HG03520 (cell line): ENCODE results near the gene BABAM2.
A peak's percentile ranks its signal among the peaks of the same experiment; 100 is the strongest.
"Not testable (repeated sequence)": the region's sequence is repeated elsewhere in the genome, so short reads cannot be mapped to it uniquely, and the experiment has no call there.

Experiments used
- ATAC-seq: cut with Tn5 transposase; IDR thresholded peaks from one replicate; pipeline ENCODE4 v1.9.1; 2021; ENCODE audit warnings: mild to moderate bottlenecking, moderate library complexity; ENCODE audit not compliant: unreplicated experiment

BABAM2 gene

DNA sequence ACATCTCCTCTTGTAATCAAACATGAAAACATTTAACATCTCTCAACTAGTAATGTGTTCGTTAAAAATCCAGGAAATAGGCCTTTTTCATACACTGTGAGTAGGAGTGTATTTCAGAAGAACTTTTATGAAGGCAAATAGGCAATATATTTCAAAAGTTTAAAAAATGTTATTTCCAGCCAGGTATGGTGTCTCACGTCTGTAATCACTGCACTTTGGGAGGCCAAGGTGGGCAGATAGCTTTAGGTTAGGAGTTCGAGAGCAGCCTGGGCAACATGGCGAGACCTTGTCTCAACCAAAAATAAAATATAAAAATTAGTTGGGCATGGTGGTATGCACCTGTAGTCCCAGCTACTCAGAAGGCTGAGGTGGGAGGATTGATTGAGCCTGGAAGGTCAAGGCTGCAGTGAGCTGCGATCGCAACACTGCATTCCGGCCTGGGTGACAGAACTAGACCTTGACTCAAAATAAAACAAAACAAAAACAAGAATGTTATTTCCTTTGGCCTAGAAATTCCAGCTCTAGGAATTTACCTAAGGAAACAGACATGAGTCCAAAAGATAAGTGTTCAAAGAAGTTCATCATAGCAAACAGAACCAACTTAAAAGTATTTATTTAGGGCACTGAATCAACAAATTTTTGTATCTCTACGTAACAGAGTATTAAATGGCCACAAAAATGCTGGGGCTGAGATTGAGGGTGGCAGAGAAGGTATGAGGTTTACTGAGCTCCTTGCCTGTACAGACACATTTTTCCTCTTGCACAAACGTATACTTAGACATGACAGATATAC lies 15.2 kb upstream of the BABAM2 start:
- ATAC-seq = no peak

DNA sequence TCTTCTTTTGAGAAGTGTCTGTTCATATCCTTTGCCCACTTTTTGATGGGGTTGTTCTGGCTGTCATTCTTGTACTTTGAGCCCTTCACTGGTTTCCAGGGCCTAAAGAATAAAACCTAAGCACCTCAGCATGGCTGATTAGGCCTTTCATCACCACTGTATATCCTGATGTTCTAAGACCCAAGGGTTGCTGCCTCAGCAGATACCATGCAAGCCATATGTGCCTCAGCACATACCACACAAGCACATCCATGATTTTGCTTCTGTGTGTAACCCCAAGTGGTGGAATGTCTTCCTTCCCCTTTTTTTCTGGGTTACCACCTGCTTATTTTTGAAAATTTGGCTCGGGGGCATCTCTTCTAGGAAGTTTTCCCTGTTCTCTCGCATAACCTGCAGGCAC lies 11.7 kb upstream of the BABAM2 start:
- no peak for ATAC-seq

DNA sequence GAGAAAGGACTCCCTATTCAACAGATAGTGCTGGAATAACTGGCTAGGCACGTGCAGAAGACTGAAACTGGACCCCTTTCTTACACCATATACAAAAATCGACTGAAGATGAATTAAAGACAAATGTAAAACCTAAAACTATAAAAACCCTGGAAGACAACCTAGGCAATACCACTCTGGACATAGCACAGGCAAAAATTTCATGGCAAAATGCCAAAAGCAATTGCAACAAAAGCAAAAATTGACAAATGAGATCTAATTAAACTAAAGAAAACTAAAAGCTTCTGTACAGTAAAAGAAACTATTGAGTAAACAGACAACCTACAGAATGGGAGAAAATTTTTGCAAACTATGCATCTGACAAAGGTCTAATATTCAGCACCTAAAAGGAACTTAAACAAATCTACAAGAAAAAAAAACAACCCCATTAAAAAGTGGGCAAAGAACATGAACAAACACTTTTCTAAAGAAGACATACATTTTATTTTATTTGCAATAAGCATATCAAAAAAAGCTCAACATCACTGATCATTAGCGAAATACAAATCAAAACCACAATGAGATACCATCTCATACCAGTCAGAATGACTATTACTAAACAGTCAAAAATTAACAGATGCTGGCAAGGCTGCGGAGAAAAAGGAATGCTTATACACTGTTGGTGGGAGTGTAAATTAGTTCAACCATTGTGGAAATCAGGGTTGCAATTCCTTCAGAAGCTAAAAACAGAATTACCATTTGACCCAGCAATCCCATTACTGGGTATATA lies 8.5 kb upstream of the BABAM2 start:
- not testable (repeated sequence) for ATAC-seq

DNA sequence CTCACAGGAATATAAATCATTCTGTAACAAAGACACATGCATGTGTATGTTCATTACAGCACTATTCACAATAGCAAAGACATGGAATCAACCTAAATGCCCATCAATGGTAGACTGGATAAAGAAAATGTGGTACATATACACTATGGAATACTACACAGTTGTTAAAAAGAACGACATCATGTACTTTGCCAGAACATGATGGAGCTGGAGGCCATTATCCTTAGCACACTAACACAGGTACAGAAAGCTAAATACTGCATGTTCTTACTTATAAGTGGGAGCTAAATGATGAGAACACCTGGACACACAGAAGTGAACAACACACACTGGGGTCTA lies 8.0 kb upstream of the BABAM2 start:
- ATAC-seq = not testable (repeated sequence)

DNA sequence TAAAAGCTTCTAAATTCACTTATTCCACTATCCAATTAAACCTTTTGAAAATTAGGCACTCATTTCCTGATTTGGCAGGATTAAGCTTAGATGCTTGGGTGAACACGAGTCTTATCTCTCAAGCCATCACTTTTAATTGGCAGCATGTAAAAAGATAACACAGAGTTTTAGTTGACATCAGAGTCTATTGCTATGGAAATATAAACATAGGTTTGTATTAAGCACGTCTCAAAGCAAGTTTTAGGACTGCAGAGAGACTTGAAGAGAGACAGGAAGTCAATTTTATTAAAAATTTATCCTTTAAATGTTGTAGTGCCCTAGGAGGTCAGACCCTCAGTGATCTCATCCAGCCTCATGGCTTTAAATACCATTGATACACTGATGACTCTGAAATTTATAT lies 5.9 kb upstream of the BABAM2 start:
- ATAC-seq = no peak

DNA sequence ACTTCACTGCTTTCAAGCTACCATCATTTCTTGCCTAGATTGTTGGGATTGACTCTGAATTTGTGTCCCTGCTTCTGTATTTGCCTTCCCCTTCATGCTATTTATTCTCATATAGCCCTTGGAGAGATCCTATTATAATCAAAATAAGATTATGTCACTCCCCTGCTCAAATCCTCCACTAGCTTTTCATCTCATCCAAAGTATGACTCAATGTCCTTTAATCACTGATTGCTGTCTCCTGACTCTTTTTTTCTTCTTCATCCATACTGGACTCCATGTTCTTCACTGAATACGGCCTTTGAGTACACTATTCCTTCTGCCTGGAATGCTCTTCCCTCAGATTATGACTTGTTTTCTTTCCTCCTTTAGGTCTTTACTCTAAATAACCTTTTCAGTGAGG lies 5.3 kb upstream of the BABAM2 start:
- ATAC-seq = no peak

DNA sequence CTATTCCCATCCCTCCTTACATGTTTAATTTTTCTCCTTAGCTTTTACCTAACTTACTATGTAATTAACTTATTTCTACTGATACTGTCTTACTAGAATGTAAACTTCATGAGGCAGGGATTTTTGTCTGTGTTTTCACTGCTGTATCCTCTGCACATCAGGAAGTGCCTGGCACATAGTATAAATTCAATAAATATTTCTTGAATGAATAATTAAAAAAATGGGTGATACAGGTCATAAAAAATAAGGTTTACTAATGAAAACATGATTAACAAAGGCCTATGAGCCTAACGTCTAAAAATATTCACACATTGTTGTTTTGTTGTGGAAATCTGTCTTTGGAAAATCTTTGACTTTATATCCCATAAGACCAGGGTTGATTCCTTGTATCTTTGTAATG lies 4.9 kb upstream of the BABAM2 start:
- ATAC-seq = no peak

DNA sequence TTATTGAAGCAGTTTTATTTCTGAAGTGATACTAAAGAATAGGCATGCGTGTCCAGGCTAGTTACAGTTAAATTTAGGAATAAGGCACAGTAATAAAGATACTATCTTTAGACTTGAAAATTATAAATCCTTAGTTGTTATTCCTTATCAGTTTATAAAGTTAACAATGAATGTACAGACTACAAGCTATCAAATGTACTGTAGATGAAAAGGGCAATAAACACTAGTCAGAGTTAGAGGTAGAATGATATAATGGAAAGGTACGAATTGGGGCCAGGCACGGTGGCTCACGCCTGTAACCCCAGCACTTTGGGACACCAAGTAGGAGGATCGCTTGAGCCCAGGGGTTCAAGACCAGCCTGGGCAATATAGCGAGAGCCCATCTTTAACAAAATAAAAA lies 4.2 kb upstream of the BABAM2 start:
- no peak for ATAC-seq

DNA sequence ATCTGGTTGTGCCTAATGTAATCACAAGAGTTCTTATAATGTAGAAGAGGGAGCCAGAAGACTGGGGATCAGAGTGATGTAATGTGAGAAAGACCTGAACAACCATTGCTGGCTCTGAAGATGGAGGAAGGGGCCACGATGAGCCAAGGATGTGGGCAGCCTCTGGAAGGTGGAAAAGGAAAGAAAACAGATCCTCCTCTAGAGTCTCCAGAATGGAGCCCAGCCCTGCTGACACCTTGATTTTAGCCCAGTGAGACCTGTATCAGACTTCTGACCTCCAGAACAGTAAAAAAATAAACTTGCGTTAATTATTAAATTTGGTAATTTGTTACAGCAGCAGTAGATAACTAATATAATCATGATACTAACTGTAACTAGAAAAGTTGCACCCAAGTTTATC lies 3.4 kb upstream of the BABAM2 start:
- no peak for ATAC-seq

DNA sequence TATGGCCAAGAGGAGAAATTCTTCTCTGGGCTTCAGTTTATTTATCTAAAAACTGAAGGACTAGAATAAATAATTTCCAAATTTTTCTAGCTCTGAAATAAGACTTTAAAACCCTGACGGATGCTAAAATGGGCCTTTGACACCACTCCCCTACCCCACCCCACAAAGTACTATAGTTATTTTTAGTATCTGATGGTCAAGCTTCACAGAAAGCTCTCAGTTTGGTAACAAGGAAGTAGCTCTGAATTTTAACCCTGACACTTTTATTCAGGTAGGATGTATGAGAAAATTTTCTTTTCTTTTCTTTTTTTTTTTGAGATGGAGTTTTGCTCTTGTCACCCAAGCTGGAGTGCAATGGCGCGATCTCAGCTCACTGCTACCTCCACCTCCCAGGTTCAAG lies 2.7 kb upstream of the BABAM2 start:
- no peak for ATAC-seq

DNA sequence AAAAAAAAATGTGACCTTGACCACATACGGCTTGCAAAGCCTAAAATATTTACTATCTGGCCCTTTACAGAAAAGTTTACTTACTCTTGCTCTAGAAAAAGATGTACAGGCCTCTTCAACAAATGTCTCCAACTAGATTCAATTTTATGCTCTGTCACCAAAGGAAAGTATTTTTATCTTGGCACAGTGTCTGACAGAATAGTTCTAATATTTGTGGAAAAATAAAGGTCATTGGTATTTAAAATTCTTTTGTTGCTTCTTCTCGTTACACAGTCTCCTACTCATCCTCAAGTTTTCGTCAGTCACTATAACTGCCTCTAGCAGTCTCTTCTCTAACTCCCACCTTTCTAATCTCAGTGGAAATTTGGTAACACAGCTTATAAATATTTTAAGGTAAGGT lies 1.7 kb upstream of the BABAM2 start:
- ATAC-seq = no peak

DNA sequence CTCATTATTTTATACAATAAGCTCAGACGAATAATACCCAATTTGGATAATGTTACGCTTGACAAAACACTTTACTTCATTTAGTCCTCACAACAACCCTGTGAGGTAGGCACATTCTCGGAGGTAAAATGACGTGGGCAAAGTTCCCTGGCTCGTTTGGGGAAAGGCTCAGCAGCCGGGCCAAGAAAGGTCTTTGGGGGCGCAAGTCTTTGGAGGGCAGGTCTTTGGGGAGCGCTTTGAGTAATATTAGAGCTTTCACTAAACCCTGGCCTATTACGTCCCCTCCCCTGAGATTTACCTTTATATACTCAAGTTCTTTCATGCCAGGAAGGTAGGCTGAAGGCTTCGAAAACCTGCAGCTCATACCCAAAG lies 769 bp upstream of the BABAM2 start:
- peak; percentile 3 for ATAC-seq

DNA sequence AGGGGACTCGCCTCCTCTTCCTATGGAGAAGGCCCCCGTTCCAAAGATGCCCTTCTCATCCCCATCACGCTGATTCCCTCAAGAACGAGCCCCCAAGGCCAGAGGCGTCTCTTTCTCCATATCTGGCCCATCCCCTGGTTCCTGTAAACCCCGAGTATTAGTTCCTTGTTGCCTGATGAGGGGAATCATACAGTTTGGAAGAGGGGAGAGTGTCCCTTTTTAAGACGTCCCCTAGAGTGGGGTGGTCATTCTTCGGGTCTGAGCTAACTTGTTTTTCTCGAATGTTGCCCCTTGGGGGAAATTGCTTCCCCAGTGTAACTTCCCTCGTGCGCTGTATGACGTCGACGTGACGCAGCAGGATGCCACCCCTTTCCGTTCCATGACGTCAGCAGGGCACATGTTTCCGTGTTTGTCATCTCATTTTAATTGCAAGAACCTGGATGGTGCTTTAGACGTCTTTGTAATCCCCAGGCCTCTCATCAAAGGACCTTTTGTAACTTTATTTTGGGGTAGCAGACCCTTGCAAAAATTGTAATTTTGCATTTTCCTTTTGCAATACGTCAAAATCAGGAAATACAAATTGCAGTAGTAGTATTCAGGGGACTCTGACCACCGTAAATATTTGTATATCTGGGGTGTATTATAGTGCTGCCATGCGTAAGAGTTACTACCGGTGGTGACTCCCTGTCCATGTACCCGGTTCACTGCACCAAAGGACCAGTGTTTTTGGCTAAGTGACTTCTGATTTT lies 569 bp downstream of the BABAM2 start:
- ATAC-seq = peak; percentile 22

DNA sequence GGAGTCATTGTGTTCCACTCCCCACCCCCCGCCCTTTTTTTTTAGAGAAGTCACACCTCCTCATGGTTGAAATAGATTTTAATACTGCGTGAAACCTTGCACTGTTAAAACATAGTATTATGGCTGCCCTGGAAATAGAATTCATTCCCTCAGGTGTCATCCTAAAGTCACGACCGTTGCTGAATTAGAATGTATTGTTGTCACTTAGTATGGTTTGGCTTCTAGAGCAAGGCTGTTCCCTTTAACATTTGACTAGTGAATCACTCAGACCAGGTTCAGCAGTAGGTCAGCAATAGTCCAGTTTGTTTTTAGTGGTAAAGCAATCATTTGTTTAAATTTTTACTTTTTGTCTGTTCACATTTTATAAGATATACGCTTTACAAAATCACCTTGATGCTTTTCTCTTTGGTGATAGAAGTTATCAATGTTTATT lies 1.2 kb downstream of the BABAM2 start:
- ATAC-seq = no peak

DNA sequence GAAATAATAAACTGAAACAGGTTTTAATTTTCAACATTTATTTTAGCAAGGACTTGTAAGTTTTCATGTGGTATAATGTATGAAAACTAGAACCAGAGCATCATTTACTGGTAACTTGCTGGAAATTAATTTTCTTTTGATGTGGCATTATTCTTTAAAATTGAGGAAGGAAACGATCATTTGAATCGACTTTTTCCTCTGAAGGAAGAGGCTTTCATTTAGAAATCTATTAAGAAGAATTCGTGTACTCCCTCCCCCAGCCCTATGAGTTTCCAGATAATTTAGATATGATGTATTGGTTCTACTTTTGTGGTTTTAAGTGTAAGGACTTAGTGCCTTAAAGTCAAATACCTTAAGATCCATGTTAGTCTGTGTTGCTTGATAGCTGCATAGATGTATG lies 2.5 kb downstream of the BABAM2 start:
- no peak for ATAC-seq

DNA sequence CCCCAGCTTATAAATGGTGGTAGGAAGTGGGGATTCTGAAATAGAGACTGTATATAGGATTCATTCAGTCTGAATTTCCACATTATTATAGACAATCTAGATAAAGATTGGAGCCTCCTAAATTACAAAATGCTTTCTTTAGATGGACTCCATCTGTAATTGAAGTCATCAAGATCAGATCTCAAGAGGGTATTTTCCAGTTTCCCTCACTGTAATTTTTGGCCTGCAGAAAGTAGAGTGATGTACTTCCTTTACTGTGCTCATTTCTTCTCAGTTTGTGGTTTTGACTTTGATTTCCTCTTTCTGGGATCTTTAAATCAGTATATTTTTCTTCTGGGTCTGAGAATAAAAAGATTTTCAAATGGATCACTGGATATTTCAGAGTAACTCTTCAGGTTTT lies 7.2 kb downstream of the BABAM2 start:
- no peak for ATAC-seq

DNA sequence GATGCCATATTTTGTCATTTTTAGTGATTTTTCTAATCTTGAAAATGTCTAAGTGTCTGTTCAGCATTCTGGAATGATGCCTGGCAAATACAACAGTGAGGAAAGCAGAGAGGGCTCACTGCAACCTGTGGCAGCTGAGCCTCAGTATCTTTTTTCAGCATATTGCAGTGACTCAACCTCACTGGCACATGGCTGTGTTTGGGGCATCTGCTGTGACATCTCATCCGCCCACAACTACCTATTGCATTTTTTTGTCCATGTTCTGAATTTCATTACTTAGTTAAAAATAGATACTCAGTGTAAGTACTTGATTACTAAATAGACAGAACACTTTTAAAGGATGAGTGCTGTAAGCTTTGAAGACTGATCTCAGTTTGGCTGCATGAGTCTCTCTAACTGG lies 10.7 kb downstream of the BABAM2 start:
- ATAC-seq = no peak

DNA sequence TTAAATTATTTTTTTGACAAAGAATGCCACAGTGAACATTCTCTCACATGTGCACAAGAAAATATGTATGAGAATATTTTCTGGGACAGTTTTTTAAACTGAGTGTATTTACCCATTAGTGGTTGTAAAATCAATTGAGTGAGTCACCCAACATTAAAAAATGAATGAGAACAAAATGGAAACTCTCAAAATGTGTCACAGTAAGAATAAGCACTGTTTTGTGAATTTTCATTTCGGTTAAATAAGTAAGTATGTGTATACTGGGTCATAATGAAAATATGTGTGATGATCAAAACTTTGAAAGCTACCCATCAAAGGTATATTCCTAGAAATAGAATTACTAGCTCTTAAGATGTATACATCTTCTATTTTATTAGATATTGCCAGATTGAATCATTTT lies 11.6 kb downstream of the BABAM2 start:
- ATAC-seq = no peak

DNA sequence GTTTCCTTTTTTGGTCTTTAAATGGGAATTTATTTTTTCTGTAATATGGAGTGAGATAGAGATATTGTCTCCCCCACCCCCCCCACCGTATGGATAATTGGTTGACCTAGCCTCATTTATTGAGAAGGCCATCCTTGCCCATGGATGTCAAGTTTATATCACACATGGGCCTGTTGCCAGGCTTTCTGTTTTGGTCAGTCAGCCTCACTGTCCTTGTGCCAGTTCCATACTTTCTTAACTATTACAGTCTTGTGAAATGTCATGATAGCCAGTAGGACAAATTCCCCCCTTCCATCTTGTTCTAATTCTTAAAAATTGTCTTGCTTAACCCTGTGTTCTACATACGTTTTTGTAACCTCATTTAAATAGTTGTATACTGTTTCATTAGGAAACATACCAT lies 12.5 kb downstream of the BABAM2 start:
- ATAC-seq = no peak

DNA sequence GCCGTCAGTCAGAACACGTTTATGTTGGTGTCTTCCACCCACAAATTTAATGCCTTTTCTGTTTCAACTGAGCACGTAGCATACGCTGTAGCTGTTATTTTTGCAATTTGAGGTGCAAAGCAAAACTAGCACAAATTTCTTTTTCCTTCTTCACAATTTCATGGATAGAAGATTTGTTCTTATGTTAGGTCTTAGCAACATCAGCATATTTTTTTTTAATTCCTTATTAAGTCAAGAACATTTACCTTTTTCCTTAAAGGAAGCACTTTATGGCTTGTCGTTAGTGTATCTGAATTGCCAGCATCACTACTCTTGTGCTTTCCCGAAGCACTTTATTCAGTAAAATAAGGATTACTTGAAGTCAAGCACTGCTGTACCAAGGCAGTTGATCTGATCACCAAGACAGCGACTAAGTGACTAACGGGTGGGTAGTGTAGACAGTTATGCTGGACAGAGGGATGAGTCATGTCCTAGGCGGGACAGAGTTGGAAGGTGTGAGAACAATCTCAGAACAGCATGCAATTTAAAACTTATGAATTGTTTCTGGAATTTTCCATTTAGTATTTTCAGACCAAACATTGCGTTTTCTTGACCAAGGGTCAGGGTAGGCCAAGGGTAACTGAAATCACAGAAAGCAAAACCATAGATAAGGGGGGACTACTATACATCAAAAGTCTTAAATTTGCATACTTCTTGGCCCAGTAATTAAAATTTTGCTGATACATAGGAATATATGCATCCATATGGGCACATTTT lies 13.3 kb downstream of the BABAM2 start:
- ATAC-seq = no peak

DNA sequence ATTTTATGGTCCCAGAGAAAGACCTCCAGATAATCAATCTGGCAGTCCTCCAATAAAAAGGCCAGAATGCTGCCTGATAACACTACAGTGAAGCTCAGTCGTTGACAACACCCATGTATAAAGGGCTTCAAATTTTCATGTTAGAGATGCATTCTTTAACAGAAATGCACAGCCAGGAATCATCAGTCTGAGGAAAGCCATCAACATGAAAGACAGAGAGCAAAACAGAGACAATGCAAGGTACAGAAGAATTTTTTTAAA lies 13.8 kb downstream of the BABAM2 start:
- ATAC-seq = no peak

DNA sequence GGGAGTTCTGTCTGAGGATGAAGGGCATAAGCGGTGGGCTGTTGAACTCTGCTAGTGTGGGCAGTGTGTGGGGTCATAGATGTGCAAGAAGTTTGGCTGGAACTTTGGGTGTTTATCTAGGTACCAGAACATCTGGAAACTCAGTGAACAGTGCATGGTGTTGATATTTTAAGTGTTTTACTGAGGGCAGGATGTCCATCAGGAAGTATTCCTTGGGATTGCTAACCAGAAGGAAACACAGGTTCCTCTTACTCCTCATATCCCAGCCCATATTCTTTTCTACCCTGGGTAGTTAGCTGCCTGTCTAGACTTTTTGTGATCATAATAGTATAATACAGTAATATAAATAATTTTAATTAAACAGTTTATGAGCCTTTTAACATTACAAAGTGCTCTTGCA lies 15.5 kb downstream of the BABAM2 start:
- ATAC-seq = no peak
